KOPT-K1 (cell line): Measurements from ENCODE around the gene UNC5B.
"Not testable (repeated sequence)": the region's sequence is repeated elsewhere in the genome, so short reads cannot be mapped to it uniquely, and the experiment has no call there.

Experiments used
- H3K27ac ChIP-seq: fragments of 200-600 bp; sonication (generic); 2 replicates; pipeline ENCODE4 v1.5.1; 2016; ENCODE audit warnings: antibody characterized with exemption, mild to moderate bottlenecking, low read depth, low read length; ENCODE audit not compliant: poor library complexity, severe bottlenecking
- H3K36me3 ChIP-seq: fragments of 200-600 bp; sonication (generic); 2 replicates; pipeline ENCODE4 v1.5.1; 2017; ENCODE audit warnings: antibody characterized with exemption, mild to moderate bottlenecking, low read length, moderate library complexity; ENCODE audit not compliant: insufficient read depth
- H3K9me3 ChIP-seq: fragments of 200-600 bp; sonication (generic); 2 replicates; pipeline ENCODE4 v1.5.1; 2017; ENCODE audit warnings: antibody characterized with exemption, low read length, mild to moderate bottlenecking; ENCODE audit not compliant: insufficient read depth, poor library complexity, severe bottlenecking

The UNC5B gene

GRCh38 chr10:71267508-71268240, 55.3 kb downstream of the UNC5B start:
- H3K27ac ChIP-seq, result no peak overlapping the region
- no peaks in the 10 kb centered on the region for H3K9me3 ChIP-seq
- H3K36me3 ChIP-seq, result no peaks in the 10 kb centered on the region

GRCh38 chr10:71268247-71268691, 55.9 kb downstream of the UNC5B start:
- Histone ChIP-seq H3K9me3 (no peaks in the 10 kb centered on the region), H3K27ac (no peak overlapping the region), H3K36me3 (no peaks in the 10 kb centered on the region)

GRCh38 chr10:71268758-71269157, 56.4 kb downstream of the UNC5B start:
- H3K9me3 ChIP-seq, result no peaks in the 10 kb centered on the region
- no peaks in the 10 kb centered on the region for H3K36me3 ChIP-seq
- no peak overlapping the region for H3K27ac ChIP-seq

GRCh38 chr10:71269301-71270288, 57.2 kb downstream of the UNC5B start:
- no peak overlapping the region for H3K27ac ChIP-seq
- H3K9me3 ChIP-seq, result no peaks in the 10 kb centered on the region
- no peaks in the 10 kb centered on the region for H3K36me3 ChIP-seq

- no peaks in the 10 kb centered on the region for H3K9me3 ChIP-seq
These were observed 58.2 kb downstream of the UNC5B start for GRCh38 chr10:71270301-71271220.

GRCh38 chr10:71271662-71272055, 59.3 kb downstream of the UNC5B start:
- Histone ChIP-seq H3K9me3 (no peaks in the 10 kb centered on the region), H3K27ac (no peak overlapping the region), H3K36me3 (no peaks in the 10 kb centered on the region)

More at GRCh38 chr10:71270301-71271220, 58.2 kb downstream of the UNC5B start:
- Histone ChIP-seq H3K36me3 (no peaks in the 10 kb centered on the region), H3K27ac (no peak overlapping the region)

GRCh38 chr10:71272056-71272771, 59.8 kb downstream of the UNC5B start:
- H3K27ac ChIP-seq, result no peak overlapping the region
- no peaks in the 10 kb centered on the region for H3K9me3 ChIP-seq
- H3K36me3 ChIP-seq, result no peaks in the 10 kb centered on the region

GRCh38 chr10:71272974-71273373, 60.6 kb downstream of the UNC5B start:
- H3K27ac ChIP-seq, H3K36me3 ChIP-seq, H3K9me3 ChIP-seq: not testable (repeated sequence)

- Histone ChIP-seq H3K9me3 (no peaks in the 10 kb centered on the region), H3K36me3 (no peaks in the 10 kb centered on the region), H3K27ac (no peak overlapping the region)
These were observed 61.1 kb downstream of the UNC5B start for GRCh38 chr10:71273506-71273905.

- Histone ChIP-seq H3K9me3 (no peaks in the 10 kb centered on the region), H3K27ac (no peak overlapping the region), H3K36me3 (no peaks in the 10 kb centered on the region)
These were observed 62.8 kb downstream of the UNC5B start for GRCh38 chr10:71274901-71275796.

GRCh38 chr10:71276873-71277272, 64.5 kb downstream of the UNC5B start:
- no peaks in the 10 kb centered on the region for H3K9me3 ChIP-seq
- H3K36me3 ChIP-seq, result no peaks in the 10 kb centered on the region
- H3K27ac ChIP-seq, result no peak overlapping the region

GRCh38 chr10:71277914-71278665, 65.7 kb downstream of the UNC5B start:
- Histone ChIP-seq H3K36me3 (no peaks in the 10 kb centered on the region), H3K9me3 (no peaks in the 10 kb centered on the region), H3K27ac (no peak overlapping the region)
